HG03460 (cell line): ENCODE data around the gene HCK.

Experiments
- ATAC-seq: cut with Tn5 transposase; IDR thresholded peaks from one replicate; pipeline ENCODE4 v1.9.1; 2021; ENCODE audit not compliant: unreplicated experiment

Gene HCK

DNA sequence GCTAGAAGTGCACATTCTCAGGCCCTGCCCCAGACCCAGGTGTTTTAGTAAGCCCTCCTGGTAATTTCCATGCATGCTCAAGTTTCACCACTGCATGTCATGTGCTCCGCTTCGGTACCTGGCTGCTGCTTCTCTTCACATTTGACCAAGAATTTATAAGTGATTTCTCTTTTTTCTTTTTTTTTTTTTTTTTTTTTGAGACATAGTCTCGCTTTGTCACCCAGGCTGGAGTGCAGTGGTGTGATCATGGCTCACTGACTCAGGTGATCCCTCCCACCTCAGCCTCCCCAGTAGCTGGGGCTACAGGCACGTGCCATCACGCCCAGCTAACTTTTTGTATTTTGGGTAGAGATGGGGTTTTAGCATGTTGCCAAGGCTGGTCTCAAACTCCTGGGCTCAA, 73.5 kb downstream of the HCK start:
- no peak for ATAC-seq

DNA sequence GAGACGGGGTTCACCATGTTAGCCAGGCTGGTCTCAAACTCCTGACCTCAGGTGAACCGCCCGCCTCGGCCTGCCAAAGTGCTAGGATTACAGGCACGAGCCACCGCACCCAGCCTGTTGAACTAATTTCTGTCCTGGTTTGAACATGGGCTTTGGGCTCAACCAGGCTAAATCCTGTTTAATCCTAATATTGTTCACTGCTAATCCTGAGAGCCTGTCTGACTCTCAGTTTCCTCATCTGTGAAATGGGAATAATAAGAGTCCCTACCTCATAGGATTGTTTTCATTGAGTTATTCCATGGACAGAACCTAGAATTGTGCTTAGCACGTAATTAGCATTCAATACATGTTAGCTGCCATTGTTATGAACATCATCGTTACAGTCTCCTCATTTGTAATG, 74.9 kb downstream of the HCK start:
- ATAC-seq, result no peak

DNA sequence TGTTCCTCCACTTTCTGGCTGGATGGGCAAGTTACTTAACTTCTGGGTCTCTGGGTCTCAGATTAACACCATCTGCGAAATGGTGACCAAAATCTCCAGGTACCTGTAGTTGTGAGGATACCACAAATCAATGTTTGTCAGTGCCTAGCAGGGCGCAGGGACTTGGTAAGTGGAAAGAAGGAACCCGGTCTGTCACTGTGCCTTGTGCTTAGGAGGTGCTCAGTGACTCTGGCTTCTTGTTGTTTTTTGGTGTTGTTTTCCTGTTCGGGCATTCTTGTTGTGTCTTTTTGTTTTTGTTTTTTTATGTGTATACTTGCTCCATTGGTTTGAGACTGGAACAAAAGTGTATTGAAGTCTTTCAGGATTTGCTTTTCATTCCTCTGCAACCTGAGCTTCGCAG, 75.3 kb downstream of the HCK start:
- ATAC-seq, result no peak

- no peak for ATAC-seq
Observed at GRCh38 chr20:32128167-32128566, 76.1 kb downstream of the HCK start.

DNA sequence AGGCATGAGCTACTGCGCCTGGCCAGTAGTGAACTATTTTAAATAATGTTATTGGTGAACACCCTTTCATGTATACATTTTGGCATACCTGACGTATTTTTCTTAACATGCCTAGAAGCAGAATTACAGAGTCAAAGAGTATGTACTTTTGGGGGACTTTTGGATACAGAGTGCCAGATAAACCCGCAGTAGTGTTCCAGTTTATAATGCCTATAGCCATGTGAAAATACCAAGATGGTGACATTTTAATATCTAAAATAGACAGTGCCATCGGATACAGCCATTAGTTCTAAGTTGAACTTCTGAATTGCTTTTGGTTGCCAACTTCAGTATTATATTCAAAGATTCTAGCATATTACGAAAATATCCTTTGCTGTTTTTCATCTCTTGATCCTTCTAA, 77.8 kb downstream of the HCK start:
- no peak for ATAC-seq

DNA sequence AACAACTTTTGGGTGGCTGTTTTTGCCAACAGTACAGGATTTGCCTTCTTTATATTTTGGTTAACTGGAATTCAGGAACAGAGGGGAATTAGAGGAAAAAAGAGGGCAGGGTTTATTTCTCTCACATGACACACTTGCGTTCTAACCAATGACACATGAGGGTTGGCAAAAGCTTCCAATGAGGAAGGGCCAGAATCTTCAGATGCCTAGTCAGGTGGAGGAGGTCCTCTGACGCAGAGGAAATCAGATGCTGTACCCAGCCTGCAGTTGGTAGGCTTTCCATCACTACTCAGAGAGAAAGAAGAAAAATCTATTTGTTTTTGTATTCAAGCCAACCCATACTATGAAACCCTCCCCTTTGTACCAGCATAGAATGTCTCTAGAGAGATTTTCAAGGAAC, 78.3 kb downstream of the HCK start:
- no peak for ATAC-seq

- no peak for ATAC-seq
Observed at GRCh38 chr20:32130965-32131364, 78.9 kb downstream of the HCK start.

DNA sequence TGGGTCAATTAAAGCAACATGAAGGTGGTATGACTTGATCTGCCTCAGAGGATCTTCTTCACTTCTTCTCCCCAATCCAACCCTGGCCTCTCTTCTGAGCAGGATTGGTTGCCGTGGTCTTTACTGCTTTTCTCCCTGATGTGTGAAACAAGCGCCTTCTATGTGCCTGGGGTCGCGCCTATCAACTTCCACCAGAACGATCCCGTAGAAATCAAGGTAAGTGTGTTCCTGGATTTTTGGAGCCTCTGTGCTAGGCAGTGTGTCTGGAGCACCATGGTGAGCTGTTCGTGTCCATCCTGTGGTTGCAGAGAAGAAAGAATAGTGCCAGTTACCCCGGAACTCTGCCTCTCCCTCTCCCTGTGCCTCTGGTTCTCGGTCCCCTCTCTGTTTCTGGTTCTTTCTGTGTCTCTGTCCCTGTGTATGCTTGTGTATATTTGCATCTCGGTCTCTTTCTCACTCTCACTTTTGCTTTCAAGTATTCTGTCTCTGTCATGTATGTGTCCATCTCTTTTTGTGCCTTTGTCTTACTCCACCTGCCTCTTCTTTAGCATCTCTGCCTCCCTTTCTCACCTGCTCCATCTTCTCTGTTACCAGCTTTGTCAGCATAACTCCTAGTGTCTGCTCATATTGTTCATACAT, 81.0 kb downstream of the HCK start:
- peak; percentile 77 for ATAC-seq

DNA sequence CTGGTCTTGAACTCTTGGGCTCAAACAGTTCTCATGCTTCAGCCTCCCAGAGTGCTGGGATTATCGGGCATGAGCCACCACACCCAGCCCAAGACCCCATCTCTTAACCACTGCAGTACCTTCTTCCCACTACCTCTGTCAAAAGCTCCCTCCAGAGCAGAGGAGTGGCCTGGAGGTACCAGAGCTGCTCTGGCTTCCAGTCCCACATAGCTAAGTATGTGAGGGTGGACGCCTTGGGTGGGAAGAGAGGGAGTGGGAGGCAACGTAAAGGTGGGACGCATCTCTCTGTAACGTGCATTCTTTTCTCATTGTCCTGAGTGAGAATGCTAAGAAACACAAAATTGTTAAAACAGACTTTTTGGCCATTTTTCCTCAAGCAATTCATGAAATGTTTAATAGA, 82.0 kb downstream of the HCK start:
- no peak for ATAC-seq

DNA sequence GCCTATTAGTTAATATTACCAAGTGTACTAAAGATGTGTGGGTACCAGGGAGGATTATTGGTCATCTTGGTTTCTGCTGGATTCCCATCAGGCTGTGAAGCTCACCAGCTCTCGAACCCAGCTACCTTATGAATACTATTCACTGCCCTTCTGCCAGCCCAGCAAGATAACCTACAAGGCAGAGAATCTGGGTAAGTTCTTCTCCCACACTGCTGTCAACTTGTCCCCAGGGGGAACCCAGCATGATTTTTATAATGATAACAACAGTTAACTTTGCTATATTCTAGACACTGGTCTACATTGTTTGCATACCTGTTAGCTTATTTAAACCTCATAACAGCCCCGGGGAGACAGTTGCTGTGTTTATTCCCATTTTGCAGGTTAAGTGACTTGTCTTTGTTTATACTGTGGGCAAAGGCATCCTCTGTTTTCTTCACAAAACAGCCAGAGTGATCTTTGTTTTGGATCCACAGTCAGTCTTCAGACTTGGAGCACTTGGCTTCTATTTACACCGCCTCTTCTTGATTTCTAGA, 84.0 kb downstream of the HCK start:
- no peak for ATAC-seq

- no peak for ATAC-seq
Observed at GRCh38 chr20:32138921-32139320, 86.9 kb downstream of the HCK start.

- ATAC-seq, result no peak
Observed at GRCh38 chr20:32139947-32140346, 87.9 kb downstream of the HCK start.

GRCh38 chr20:32140603-32141002, 88.6 kb downstream of the HCK start:
- no peak for ATAC-seq

DNA sequence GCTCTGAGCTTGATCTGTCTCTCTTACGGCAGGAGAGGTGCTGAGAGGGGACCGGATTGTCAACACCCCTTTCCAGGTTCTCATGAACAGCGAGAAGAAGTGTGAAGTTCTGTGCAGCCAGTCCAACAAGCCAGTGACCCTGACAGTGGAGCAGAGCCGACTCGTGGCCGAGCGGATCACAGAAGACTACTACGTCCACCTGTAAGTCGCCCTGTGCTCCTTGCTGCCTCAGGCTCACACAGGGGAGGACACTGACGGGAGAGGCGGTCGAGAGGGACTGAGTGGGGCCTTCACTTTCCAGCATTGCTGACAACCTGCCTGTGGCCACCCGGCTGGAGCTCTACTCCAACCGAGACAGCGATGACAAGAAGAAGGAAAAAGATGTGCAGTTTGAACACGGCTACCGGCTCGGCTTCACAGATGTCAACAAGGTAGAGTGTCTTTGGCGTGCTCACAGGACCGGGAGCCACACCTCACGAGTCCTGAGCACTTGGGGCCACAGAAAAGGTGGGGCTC, 89.5 kb downstream of the HCK start:
- no peak for ATAC-seq

GRCh38 chr20:32142088-32142487, 90.0 kb downstream of the HCK start:
- ATAC-seq, result no peak

- no peak for ATAC-seq
Observed at GRCh38 chr20:32142991-32143390, 90.9 kb downstream of the HCK start.

DNA sequence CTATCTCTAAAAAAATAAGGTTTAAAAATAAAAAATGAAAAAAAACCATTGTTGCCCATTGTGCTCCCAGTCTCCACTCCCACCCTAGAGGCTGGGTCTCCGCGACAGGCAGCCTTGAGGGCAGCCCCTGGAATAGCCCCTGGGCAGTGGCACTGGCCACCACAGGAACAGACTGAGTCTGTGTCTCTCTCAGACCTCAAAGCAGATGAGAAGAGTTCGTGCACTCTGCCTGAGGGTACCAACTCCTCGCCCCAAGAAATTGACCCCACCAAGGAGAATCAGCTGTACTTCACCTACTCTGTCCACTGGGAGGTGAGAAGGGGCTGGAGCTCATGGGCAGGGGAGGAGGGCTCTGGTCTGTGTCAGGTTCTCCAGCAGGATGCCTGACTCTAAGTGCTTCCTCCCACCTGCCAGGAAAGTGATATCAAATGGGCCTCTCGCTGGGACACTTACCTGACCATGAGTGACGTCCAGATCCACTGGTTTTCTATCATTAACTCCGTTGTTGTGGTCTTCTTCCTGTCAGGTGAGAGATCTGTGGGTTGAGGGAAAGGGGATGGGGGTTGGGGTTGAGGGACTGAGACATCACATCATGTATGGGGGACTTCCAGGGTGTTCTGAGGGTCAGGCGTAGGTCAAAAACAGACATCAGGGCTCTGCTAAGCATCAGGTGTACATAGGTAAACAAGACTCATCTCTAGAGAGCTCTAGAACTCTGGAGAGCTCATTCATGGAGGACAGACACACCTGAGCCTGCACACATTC, 93.0 kb downstream of the HCK start:
- no peak for ATAC-seq

DNA sequence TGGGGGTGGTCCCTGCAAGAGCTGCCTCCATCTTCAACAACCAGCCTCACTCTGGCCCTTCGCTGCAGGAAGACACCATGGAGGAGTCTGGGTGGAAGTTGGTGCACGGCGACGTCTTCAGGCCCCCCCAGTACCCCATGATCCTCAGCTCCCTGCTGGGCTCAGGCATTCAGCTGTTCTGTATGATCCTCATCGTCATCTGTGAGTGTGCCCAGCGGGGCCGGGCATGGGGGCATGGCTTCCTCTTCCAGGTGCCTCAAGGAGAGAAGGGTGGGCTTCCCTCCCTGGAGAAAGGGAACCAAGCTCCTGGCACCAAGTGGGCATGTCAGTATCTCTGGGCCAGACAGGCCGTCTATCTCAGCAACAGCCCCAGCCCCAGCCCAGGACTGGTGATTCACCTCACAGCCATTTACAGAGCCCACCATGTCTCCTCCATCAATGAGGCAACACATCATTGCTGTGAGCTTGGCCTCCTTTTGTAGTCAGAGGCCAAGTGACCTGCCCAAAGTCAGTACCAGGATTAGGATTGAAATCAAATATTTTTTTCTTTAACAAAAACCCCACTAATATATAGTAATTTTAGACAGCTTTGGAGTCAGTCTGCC, 97.6 kb downstream of the HCK start:
- ATAC-seq, result no peak

- no peak for ATAC-seq
Observed at GRCh38 chr20:32150291-32150848, 98.3 kb downstream of the HCK start.
